ENCODE measurements around the gene PACS2.

DNA sequence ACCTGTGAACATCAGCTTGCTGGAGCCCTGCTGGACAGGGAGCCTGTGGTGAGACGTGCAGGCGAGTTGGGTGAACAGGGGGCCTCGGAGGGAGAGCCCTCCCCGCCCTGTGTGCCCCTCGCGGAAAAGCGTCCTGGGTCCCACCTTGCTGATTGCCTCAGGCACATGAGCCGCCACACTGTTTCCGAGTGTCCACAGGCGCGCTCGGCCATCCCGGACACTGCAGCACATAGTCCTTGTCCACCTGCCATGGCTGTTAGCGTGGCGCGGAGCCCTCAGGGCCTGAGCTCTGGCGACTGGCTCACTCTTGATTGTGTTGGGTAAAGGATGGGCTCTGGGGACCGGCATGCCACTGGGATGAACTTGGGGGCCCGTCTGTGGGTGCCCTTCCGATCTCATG lies 40.0 kb downstream of the PACS2 start:
- no peak for TF ChIP-seq EP300 (IDR thresholded peaks at IDR 0.05)
- TF ChIP-seq, protein P1, sequence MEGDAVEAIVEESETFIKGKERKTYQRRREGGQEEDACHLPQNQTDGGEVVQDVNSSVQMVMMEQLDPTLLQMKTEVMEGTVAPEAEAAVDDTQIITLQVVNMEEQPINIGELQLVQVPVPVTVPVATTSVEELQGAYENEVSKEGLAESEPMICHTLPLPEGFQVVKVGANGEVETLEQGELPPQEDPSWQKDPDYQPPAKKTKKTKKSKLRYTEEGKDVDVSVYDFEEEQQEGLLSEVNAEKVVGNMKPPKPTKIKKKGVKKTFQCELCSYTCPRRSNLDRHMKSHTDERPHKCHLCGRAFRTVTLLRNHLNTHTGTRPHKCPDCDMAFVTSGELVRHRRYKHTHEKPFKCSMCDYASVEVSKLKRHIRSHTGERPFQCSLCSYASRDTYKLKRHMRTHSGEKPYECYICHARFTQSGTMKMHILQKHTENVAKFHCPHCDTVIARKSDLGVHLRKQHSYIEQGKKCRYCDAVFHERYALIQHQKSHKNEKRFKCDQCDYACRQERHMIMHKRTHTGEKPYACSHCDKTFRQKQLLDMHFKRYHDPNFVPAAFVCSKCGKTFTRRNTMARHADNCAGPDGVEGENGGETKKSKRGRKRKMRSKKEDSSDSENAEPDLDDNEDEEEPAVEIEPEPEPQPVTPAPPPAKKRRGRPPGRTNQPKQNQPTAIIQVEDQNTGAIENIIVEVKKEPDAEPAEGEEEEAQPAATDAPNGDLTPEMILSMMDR (IDR thresholded peaks at IDR 0.05) = no peak

All from esophagus muscularis mucosa (tissue), 3 donors.